Measurements from ENCODE around the gene MAGOHB.
A peak's percentile ranks its signal among the peaks of the same experiment; 100 is the strongest.
"Not testable (repeated sequence)": the region's sequence is repeated elsewhere in the genome, so short reads cannot be mapped to it uniquely, and the experiment has no call there.

The MAGOHB gene

GRCh38 chr12:10615532-10615931, 2.1 kb upstream of the MAGOHB start:
- no peak for DNase-seq (ENCODE audit: low read depth, low spot score)
- no peak overlapping the region for H3K27ac ChIP-seq

GRCh38 chr12:10614056-10614370, 604 bp upstream of the MAGOHB start:
- peak overlapping the region; percentile 77 for H3K27ac ChIP-seq
- no peak for DNase-seq (ENCODE audit: low read depth, low spot score)

GRCh38 chr12:10612984-10613348, 443 bp downstream of the MAGOHB start:
- H3K27ac ChIP-seq = peak overlapping the region; percentile 77
- DNase-seq (ENCODE audit: low read depth, low spot score) = no peak

GRCh38 chr12:10612110-10612509, 1.3 kb downstream of the MAGOHB start:
- DNase-seq (ENCODE audit: low read depth, low spot score) = no peak
- H3K27ac ChIP-seq = no peak overlapping the region

GRCh38 chr12:10611258-10611657, 2.2 kb downstream of the MAGOHB start:
- not testable (repeated sequence) for DNase-seq (ENCODE audit: low read depth, low spot score); H3K27ac ChIP-seq

- no peak overlapping the region for H3K27ac ChIP-seq
- DNase-seq (ENCODE audit: low read depth, low spot score) = no peak
Observed at GRCh38 chr12:10610188-10610587, 3.2 kb downstream of the MAGOHB start.

GRCh38 chr12:10607885-10608458, 5.4 kb downstream of the MAGOHB start:
- no peak for DNase-seq (ENCODE audit: low read depth, low spot score)
- H3K27ac ChIP-seq = no peak overlapping the region

GRCh38 chr12:10601860-10602259, 11.5 kb downstream of the MAGOHB start:
- DNase-seq (ENCODE audit: low read depth, low spot score) = no peak

GRCh38 chr12:10600988-10601387, 12.4 kb downstream of the MAGOHB start:
- DNase-seq (ENCODE audit: low read depth, low spot score) = no peak
- no peak overlapping the region for H3K27ac ChIP-seq

More at GRCh38 chr12:10601860-10602259, 11.5 kb downstream of the MAGOHB start:
- no peak overlapping the region for H3K27ac ChIP-seq

GRCh38 chr12:10595881-10596280, 17.5 kb downstream of the MAGOHB start:
- no peak for DNase-seq (ENCODE audit: low read depth, low spot score)
- H3K27ac ChIP-seq = no peak overlapping the region

GRCh38 chr12:10590966-10591365, 22.4 kb downstream of the MAGOHB start:
- H3K27ac ChIP-seq = no peak overlapping the region
- no peak for DNase-seq (ENCODE audit: low read depth, low spot score)

GRCh38 chr12:10584415-10584814, 29.0 kb downstream of the MAGOHB start:
- H3K27ac ChIP-seq = no peak overlapping the region
- DNase-seq (ENCODE audit: low read depth, low spot score) = no peak

GRCh38 chr12:10582704-10583103, 30.7 kb downstream of the MAGOHB start:
- no peak for DNase-seq (ENCODE audit: low read depth, low spot score)
- no peak overlapping the region for H3K27ac ChIP-seq

- not testable (repeated sequence) for H3K27ac ChIP-seq; DNase-seq (ENCODE audit: low read depth, low spot score)
Observed at GRCh38 chr12:10582133-10582532, 31.3 kb downstream of the MAGOHB start.

- no peak overlapping the region for H3K27ac ChIP-seq
- no peak for DNase-seq (ENCODE audit: low read depth, low spot score)
Observed at GRCh38 chr12:10574307-10574706, 39.1 kb downstream of the MAGOHB start.

GRCh38 chr12:10572021-10572490, 41.4 kb downstream of the MAGOHB start:
- not testable (repeated sequence) for H3K27ac ChIP-seq
- DNase-seq (ENCODE audit: low read depth, low spot score) = peak; percentile 10

GRCh38 chr12:10571141-10571540, 42.3 kb downstream of the MAGOHB start:
- H3K27ac ChIP-seq = no peak overlapping the region
- DNase-seq (ENCODE audit: low read depth, low spot score) = no peak

GRCh38 chr12:10567813-10568212, 45.6 kb downstream of the MAGOHB start:
- H3K27ac ChIP-seq = no peak overlapping the region
- DNase-seq (ENCODE audit: low read depth, low spot score) = no peak

- no peak for DNase-seq (ENCODE audit: low read depth, low spot score)
- no peak overlapping the region for H3K27ac ChIP-seq
Observed at GRCh38 chr12:10563966-10564365, 49.4 kb downstream of the MAGOHB start.

- H3K27ac ChIP-seq = no peak overlapping the region
- no peak for DNase-seq (ENCODE audit: low read depth, low spot score)
Observed at GRCh38 chr12:10563002-10563401, 50.4 kb downstream of the MAGOHB start.

GRCh38 chr12:10562306-10562933, 51.0 kb downstream of the MAGOHB start:
- H3K27ac ChIP-seq = no peak overlapping the region
- no peak for DNase-seq (ENCODE audit: low read depth, low spot score)

- DNase-seq (ENCODE audit: low read depth, low spot score) = no peak
- H3K27ac ChIP-seq = no peak overlapping the region
Observed at GRCh38 chr12:10559244-10559643, 54.2 kb downstream of the MAGOHB start.

Data from epithelial cell of prostate (primary cell).